Thymus (tissue), 11 donors: ENCODE measurements around the gene C17orf67. TPM values are rescaled to one million over a fixed set of nuclear protein-coding genes. Genes with fewer than 3 reads are reported as not detected.

ENCODE experiments used
- DNase-seq, 9 donors: peaks; one replicate each; pipeline ENCODE4 v3.0.0-alpha.2; 2013; ENCODE audit warnings: low spot score in 9 of 9, low read depth in 6 of 9, missing footprints in 1 of 9
- H3K27ac ChIP-seq, 2 donors: one replicate each; pipeline ENCODE4 v1.5.1; 2013; ENCODE audit warnings: control low read depth in 1 of 2, low read depth in 1 of 2, low read length in 1 of 2, mild to moderate bottlenecking in 1 of 2, moderate library complexity in 1 of 2
- H3K27me3 ChIP-seq, 2 donors: one replicate each; pipeline ENCODE4 v1.5.1; 2013; ENCODE audit warnings: low read length in 1 of 2; ENCODE audit not compliant: control insufficient read depth in 2 of 2, insufficient read depth in 1 of 2
- H3K36me3 ChIP-seq, 2 donors: one replicate each; pipeline ENCODE4 v1.5.1; 2013; ENCODE audit warnings: low read length in 1 of 2, mild to moderate bottlenecking in 1 of 2, moderate library complexity in 1 of 2; ENCODE audit not compliant: control insufficient read depth in 2 of 2, insufficient read depth in 2 of 2
- H3K4me1 ChIP-seq, 2 donors: one replicate each; pipeline ENCODE4 v1.5.1; 2013; ENCODE audit warnings: low read length in 2 of 2; ENCODE audit not compliant: control insufficient read depth in 2 of 2, insufficient read depth in 2 of 2
- H3K4me3 ChIP-seq, 2 donors: one replicate each; pipeline ENCODE4 v1.5.1; 2013; ENCODE audit warnings: low read length in 2 of 2, control low read depth in 1 of 2, mild to moderate bottlenecking in 1 of 2
- H3K9me3 ChIP-seq, 2 donors: one replicate each; pipeline ENCODE4 v1.5.1; 2013; ENCODE audit warnings: low read length in 1 of 2, mild to moderate bottlenecking in 1 of 2; ENCODE audit not compliant: control insufficient read depth in 2 of 2, insufficient read depth in 1 of 2
- WGBS: extraction: QIAGEN DNeasy Blood & Tissue Kit; methylation state at CpG from one replicate; pipeline ENCODE4 v1.1.7; 2013; 5-methylcytosine and 5-hydroxymethylcytosine counted together
- polyA plus RNA-seq: library from polyadenylated mRNA; stranded (reverse); fragments of 200-250 nt; gene quantifications from one replicate; pipeline ENCODE4 v1.2.3, GENCODE V29; 2013
- total RNA-seq: library from RNA; stranded (reverse); fragments of 120-200 nt; gene quantifications from one replicate; pipeline ENCODE4 v1.2.4, GENCODE V29; 2013
- donor health status: healthy.

The C17orf67 gene
- total and polyA plus RNA-seq, 2 donors, result 8.0 to 14.0 TPM

- Histone ChIP-seq H3K36me3 (no peaks in the 10 kb centered on the region), H3K27me3 (no peaks in the 10 kb centered on the region), H3K4me3 (peak overlapping the region; percentile 9 to 63), H3K27ac (peak overlapping the region; percentile 89 to 98), H3K4me1 (peaks cover 56 to 86% of the 10 kb centered on the region in 2 donors), H3K9me3 (peaks cover 0 to 3% of the 10 kb centered on the region in 2 donors)
- peak in 7 of 9 donors; percentile 65 to 93 (median 79) for DNase-seq
- WGBS, result 6% methylated on average over 7 of the region's 7 CpGs
These were observed 20.8 kb downstream of the C17orf67 start for GRCh38 chr17:56812901-56813388.

GRCh38 chr17:56810891-56811775 lies 22.6 kb downstream of the C17orf67 start:
- Histone ChIP-seq H3K27me3 (no peaks in the 10 kb centered on the region), H3K4me3 (peak overlapping the region; percentile 43 to 63), H3K9me3 (peaks cover 0 to 3% of the 10 kb centered on the region in 2 donors), H3K27ac (peak overlapping the region; percentile 89 to 98), H3K4me1 (peaks cover 68 to 94% of the 10 kb centered on the region in 2 donors), H3K36me3 (peaks cover 0 to 6% of the 10 kb centered on the region in 2 donors)
- 62% methylated on average over 12 of the region's 12 CpGs for WGBS
- DNase-seq, result peak in 1 of 9 donors; percentile 60

GRCh38 chr17:56810343-56810742 lies 23.4 kb downstream of the C17orf67 start:
- Histone ChIP-seq H3K4me3 (peak overlapping the region; percentile 43 to 63), H3K9me3 (peaks cover 0 to 3% of the 10 kb centered on the region in 2 donors), H3K27ac (peak overlapping the region; percentile 77 to 98), H3K36me3 (peaks cover 0 to 6% of the 10 kb centered on the region in 2 donors), H3K27me3 (no peaks in the 10 kb centered on the region), H3K4me1 (peaks cover 62 to 87% of the 10 kb centered on the region in 2 donors)
- WGBS, result 77% methylated on average over 2 of the region's 2 CpGs
- peak in 1 of 9 donors; percentile 33 for DNase-seq

GRCh38 chr17:56809820-56810179 lies 23.9 kb downstream of the C17orf67 start:
- peaks cover 0 to 3% of the 10 kb centered on the region in 2 donors for H3K9me3 ChIP-seq
- peak overlapping the region; percentile 43 to 63 for H3K4me3 ChIP-seq
- WGBS, result 92% methylated on average over 1 of the region's 1 CpG
- DNase-seq, result no peak
- H3K27me3 ChIP-seq, result no peaks in the 10 kb centered on the region
- peaks cover 0 to 6% of the 10 kb centered on the region in 2 donors for H3K36me3 ChIP-seq
- H3K4me1 ChIP-seq, result peaks cover 61 to 85% of the 10 kb centered on the region in 2 donors
- H3K27ac ChIP-seq, result peak overlapping the region; percentile 46 to 98

- Histone ChIP-seq H3K9me3 (peaks cover 0 to under 1% of the 10 kb centered on the region in 2 donors), H3K4me1 (peaks cover 55 to 80% of the 10 kb centered on the region in 2 donors), H3K27me3 (no peaks in the 10 kb centered on the region), H3K36me3 (peaks cover 0 to 6% of the 10 kb centered on the region in 2 donors), H3K27ac (peak overlapping the region; percentile 79 to 98), H3K4me3 (peak overlapping the region; percentile 43 to 63)
- 91% methylated on average over 9 of the region's 9 CpGs for WGBS
- peak in 1 of 9 donors; percentile 34 for DNase-seq
These were observed 24.5 kb downstream of the C17orf67 start for GRCh38 chr17:56809106-56809819.

- no peaks in the 10 kb centered on the region for H3K9me3 ChIP-seq
- 66% methylated on average over 3 of the region's 3 CpGs for WGBS
- peak overlapping the region in 1 of 2 donors; percentile 63 for H3K4me3 ChIP-seq
- H3K36me3 ChIP-seq, result peaks cover 0 to 6% of the 10 kb centered on the region in 2 donors
- DNase-seq, result peak in 1 of 9 donors; percentile 62
- H3K4me1 ChIP-seq, result peaks cover 50 to 72% of the 10 kb centered on the region in 2 donors
- H3K27ac ChIP-seq, result peak overlapping the region; percentile 79 to 98
- H3K27me3 ChIP-seq, result no peaks in the 10 kb centered on the region
These were observed 25.2 kb downstream of the C17orf67 start for GRCh38 chr17:56808503-56808902.

- H3K4me3 ChIP-seq, result peak overlapping the region in 1 of 2 donors; percentile 63
- DNase-seq, result no peak
- H3K36me3 ChIP-seq, result peaks cover 0 to 6% of the 10 kb centered on the region in 2 donors
- 98% methylated on average over 3 of the region's 3 CpGs for whole genome bisulfite sequencing
- peak overlapping the region; percentile 79 to 98 for H3K27ac ChIP-seq
- H3K27me3 ChIP-seq, result no peaks in the 10 kb centered on the region
- no peaks in the 10 kb centered on the region for H3K9me3 ChIP-seq
- H3K4me1 ChIP-seq, result peaks cover 47 to 64% of the 10 kb centered on the region in 2 donors
These were observed 26.0 kb downstream of the C17orf67 start for GRCh38 chr17:56807723-56808122.

- peaks cover 41 to 56% of the 10 kb centered on the region in 2 donors for H3K4me1 ChIP-seq
- H3K9me3 ChIP-seq, result no peaks in the 10 kb centered on the region
- 94% methylated on average over 4 of the region's 4 CpGs for WGBS
- no peaks in the 10 kb centered on the region for H3K27me3 ChIP-seq
- H3K36me3 ChIP-seq, result peaks cover 0 to 8% of the 10 kb centered on the region in 2 donors
- H3K4me3 ChIP-seq, result no peak overlapping the region
- H3K27ac ChIP-seq, result peak overlapping the region in 1 of 2 donors; percentile 53
- no peak for DNase-seq
These were observed 26.8 kb downstream of the C17orf67 start for GRCh38 chr17:56806949-56807348.
